GM18907 (cell line): ENCODE data around the gene GRIP2.

Experiments
- ATAC-seq: cut with Tn5 transposase; IDR thresholded peaks from one replicate; pipeline ENCODE4 v1.9.1; 2021; ENCODE audit warnings: mild to moderate bottlenecking, moderate library complexity; ENCODE audit not compliant: unreplicated experiment

Gene GRIP2

DNA sequence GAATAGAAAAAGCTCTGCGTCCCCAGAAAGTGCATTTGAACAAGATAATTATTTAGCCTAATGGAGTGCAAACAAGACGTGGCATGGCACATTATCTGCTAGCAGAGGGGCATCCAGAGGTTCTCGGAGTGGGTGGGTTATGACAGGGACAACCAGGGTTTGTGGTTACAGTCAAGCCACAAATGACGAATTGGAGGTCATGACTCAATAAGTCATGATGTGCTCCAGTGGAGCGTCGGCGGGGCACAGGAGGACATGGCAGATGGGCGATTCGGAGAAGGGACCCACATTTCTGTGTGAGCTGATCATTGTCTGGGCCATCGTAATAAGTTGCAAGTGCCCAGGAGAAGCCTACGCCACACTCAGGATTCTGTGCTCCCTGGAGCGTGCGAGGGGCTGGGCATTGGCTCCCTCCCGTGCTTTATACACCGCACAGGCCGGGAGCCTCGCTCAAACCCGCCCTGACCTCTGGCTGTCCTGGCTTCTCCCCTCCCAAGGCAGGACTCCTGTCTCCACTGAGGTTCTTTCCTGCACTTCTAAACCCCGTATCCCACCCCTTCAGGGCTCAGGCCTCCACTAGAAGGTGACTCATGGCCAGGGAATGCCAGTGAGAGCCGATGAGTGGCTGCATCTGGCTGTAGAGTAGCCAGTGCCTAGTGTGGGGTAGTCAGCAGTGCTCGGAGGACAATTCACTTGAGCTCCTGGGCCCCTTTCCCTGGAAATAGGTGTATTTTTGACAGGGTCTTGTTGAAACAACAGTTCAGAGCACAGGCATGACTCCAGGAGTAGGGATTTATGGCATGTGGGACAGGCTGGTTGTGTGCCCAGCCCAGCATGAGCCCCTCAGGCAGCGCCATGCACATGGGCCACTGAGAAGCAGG is 67.4 kb downstream of the GRIP2 start:
- ATAC-seq, result no peak

DNA sequence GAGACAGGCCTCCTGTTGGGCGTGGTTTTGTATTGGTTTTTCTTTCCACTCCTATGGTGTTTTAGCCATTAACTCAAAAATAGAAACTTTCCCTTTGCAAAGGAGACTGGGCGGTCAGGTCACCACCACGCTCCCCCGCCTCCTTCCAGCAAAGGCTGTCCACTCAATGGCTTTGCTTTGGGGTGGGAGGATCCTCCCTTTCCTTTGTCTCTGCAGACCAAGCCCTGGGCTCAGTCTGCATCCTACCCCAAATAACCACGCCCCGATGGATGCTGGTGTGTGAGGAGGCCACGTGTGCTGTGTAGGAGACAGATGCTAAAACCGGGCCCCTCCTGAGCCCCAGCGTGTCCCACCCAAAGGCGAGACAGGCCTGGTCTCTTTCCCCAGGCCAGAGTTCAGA is 68.5 kb downstream of the GRIP2 start:
- no peak for ATAC-seq

DNA sequence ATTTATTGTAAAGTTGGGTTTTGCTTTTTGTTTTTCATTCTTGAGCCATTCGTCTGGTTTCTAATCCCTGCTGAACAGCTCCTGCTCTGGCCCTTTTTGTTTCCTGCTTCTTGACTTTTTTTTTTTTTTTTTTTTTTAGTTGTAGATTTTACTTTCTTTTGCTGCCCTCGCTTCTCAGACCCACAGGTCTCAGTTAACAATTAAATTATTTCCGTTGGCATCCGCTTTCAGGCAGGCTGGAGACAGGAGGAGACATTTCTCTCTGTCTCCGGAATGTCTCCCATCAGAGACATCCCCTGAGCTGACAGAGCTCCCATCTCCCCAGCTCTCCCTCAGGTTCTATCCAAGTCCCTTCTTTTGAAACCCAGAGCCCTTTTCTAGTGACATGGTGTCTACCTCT is 69.1 kb downstream of the GRIP2 start:
- no peak for ATAC-seq

DNA sequence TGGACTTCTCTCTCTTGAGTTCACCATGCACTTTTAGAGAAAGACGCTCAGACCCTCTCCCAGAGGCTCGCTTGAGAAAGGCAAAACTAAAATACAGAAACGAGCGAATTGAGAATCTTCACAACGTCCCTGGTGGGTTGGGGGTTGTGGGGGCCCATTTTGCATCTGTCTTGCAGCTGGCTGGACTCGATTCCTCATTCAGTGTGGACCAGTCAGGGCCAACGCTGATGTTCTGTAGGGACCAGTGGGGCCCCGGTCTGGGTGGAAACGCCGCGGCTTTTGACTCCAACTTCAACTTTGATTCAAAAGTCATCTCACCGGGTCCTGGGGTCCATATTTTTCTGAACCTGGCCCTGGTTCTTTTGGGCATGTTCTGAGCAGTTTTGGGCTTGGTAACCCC is 69.7 kb downstream of the GRIP2 start:
- no peak for ATAC-seq

DNA sequence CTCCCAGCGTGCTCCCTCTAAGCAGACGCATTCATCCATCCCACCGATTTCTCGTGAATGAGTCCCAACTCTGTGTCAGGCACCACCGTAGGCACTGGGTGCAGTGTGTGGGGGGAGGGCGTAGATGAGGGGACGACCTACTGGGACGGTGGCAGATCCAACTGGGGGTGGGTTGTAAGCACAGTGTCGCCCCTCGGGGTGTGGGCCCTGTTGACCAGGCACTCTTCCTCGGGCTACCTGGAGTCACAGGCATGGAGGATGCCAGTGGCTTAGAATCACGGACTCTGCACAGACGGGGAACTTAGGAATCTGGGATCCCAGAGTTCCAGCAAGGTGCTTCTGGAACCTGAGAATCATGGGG is 71.5 kb downstream of the GRIP2 start:
- no peak for ATAC-seq

DNA sequence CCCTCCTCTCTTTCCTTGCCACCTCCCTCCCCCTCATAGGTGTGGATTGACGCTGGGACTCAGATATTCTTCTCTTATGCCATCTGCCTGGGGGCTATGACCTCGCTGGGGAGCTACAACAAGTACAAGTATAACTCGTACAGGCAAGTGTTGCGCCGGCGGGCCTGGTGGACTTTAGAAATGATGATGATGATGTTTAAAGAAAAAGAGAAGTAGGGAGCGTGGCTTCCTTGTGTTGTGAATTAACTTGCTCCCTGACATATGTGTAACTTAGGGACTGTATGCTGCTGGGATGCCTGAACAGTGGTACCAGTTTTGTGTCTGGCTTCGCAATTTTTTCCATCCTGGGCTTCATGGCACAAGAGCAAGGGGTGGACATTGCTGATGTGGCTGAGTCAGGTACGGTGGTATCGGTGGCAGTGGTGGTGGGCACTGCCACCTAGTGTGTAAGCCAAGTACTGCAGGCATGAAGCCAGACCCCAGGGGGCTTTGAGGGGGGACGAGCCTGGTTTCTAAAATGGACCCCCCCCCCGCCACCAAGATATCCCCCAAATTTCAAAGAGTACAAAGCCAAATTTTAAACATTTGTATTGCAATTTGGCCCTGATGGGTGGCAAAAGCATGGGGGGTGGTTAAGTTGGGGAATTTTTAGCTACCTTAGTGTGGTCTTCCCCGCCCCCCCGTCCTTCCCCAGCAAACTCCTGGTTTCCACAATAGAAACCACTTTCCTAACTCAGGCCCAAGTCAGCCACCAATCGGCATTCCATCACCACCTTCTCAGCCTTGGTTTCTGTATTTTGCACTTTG is 72.1 kb downstream of the GRIP2 start:
- ATAC-seq, result no peak

DNA sequence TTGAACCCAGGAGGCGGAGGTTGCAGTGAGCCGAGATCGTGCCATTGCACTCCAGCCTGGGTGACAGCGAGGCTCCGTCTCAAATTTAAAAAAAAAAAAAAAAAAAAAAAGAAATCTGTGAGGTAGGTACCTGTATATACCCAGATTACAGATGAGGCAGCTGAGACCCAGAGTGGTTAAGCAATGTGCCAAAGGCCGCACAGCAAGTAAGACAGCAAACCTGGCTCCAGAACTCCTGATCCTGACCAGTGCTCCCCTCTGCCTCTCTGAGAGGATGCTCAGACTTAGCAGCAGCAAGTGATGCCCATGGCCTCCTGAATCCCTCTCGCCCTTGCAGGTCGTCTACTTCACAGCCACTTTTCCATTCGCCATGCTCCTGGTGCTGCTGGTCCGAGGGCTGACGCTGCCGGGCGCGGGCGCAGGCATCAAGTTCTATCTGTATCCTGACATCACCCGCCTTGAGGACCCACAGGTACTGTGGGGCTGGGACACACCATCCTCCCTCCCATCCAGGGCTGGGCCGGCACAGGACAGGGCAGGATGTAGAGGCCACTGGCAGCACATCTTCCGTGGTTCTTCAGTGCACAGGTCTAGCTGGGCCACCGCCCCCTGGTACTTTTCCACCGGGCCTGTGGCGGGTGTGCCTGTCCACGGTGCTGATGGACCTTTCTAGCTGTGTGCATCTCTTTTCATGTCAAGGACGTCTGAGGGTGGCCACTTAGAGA is 73.8 kb downstream of the GRIP2 start:
- ATAC-seq, result no peak

DNA sequence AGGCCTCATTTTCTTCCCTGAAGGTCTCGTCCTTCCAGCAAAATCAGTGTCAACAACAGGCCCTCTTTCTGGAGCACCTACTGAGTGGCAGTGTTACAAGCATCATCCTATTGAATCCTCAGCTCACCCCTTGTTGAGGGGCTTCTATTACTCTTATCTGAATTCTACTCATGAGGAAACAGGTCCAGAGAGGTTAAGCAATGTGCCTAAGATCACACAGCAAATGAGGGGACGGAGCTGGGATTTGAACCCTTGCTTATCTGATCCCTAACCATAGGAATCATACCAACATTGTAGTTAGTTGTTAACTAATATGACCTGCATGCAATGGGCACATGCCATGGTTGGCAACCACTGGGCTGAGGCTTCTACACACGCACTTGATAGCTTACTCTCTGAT is 74.7 kb downstream of the GRIP2 start:
- no peak for ATAC-seq

DNA sequence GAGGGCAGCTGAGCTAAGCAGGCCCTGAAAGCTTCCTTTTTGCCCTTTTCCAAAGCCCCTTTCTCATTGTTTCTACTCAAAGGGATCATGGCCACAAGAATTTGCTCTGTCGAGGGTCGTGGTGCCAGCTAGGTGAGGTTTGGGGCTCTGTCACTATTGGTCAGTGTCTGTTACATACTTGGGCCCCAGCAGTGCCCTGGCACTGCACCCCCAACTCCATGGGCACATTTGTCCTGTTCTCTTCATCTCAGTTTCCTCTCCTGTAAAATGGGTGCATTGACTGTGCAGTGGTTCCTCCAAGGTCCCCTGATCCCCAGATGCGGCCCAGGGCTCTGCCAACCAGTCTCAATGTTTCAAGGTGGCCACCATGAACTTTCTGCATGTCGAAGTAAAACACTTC is 75.6 kb downstream of the GRIP2 start:
- ATAC-seq, result no peak

DNA sequence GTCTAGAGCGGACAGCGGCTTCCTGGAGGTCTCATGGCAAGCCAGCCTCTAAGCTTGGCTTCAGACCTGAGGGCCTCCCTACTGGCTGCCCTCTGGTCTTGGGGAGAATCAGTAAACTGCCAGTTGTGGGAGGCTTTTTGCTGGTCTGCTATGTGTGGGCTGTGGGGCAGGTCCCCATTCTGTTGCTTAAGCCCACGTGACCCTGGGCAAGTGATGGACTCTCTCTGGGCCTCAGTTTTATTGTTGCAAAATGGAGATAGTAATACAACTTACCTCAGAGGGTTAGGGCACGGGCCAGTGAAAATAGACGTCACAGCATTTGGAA is 76.0 kb downstream of the GRIP2 start:
- no peak for ATAC-seq

DNA sequence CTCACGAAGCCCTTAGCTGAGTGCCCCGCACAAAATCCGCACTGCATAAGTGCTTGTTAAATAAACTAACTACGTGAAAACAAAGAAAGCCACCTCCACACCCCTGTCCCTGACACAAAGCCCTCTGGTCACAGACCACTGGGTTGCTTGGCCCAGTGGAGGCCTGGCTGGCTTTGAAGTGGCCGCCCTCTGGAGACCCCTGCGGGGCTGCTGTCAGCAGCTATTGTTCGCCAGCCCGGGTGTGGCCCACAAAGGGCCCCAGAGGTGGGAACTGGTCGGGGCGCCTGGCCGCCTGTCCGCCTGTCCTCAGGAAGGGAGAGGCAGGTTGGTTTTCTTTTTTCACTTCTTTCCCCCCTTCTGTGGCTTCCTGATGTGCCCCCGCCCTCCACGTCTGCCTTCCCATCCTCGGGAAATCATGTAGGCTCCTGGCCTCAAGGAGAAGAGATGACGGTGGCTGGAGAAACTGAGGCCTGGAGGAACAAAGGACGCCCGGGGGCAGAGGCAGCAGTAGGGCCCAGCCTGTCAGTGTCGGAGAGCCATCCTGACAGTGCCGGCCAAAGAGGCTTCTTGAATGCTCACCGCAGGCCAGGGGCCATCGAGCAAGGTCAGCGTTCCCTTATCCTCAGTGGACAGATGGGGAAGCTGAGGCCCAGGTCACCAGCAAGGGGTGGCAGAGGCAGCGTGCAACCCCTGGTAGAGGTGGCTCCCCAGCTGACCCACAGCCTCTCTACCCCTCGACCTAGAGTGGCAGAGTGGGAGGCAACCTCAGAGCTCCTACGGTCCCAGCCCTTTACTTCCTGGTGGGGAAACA is 76.6 kb downstream of the GRIP2 start:
- ATAC-seq, result no peak

DNA sequence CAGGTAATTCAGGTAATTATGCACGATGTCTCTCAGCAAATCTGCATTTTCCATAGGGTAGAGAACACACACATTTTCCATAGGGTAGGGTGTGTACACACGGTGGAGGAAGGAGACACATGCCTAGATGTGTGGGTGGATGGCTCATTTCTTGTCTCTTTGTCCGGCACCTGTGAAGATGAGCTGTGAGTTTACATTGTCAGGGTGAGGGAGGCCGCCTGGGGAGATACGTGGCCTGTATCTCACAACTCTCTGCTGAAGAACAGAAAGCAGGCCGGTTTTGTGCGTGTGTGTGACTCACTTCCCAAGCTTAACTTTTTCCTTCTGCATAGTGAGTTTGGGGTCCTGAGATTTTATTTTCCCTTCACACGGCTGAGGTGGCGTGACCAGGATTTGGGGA is 77.4 kb downstream of the GRIP2 start:
- no peak for ATAC-seq

DNA sequence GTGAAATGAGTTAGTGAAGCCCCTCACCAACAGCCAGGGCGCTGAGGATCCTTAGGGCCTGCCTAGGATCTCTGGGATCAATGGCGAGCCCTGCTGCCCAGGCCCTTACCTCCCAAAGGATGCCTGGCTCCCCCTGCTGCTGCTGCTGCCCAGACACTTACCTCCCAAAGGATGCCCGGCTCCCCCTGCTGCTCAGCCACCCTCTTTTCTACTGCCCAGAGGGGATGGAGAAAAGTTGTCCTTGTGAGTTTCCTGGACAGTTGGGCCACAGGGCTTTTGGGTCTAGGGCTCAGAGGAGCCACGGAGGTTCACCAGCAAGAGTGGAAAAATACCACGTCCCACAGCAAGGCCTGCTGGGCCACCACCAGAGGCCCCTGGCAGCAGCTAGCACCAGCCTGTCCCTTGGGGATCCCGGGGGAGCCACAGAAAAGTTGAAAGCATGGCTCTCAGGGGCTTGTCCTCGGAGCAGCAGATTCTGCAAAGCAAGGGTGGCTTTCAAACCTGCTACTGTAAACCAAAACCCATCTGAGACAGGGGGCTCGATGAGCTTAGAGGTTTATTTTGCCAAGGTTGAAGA is 78.3 kb downstream of the GRIP2 start:
- ATAC-seq, result no peak

DNA sequence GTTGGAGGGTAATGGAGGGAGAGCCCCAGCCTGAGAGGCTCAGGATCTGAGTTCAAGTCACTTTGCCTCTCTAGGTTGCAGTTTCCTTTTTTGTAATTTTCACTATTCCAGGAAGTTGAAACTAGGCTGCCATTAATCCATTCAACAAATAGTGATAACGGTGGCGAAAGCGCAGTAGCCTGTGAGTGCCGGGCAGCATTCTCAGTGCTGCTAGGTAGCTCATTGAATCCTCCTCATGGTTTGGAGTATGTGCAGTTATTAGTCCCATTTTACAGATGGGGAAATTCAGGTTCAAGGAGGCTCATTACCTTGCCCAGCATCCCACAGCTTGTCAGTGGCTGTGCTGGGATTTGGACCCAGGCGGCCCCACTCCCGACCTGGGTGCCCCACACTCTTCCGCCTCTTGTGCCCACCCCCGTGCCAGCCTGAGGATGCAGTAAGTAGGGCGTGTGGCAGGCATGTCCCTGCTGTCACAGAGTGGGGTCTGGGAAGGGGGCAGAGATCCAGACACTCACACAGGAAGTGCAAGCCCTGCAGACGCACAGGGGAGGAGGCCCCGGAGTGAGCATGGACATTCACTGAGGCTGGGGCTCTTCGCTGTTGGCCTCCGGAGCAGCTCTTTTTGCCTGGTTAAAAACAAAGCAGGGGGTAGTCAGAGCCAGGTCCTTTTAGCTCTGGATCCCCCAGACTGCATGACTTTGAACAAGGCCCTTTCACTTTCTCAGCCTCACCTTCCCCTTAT is 79.0 kb downstream of the GRIP2 start:
- ATAC-seq, result no peak

DNA sequence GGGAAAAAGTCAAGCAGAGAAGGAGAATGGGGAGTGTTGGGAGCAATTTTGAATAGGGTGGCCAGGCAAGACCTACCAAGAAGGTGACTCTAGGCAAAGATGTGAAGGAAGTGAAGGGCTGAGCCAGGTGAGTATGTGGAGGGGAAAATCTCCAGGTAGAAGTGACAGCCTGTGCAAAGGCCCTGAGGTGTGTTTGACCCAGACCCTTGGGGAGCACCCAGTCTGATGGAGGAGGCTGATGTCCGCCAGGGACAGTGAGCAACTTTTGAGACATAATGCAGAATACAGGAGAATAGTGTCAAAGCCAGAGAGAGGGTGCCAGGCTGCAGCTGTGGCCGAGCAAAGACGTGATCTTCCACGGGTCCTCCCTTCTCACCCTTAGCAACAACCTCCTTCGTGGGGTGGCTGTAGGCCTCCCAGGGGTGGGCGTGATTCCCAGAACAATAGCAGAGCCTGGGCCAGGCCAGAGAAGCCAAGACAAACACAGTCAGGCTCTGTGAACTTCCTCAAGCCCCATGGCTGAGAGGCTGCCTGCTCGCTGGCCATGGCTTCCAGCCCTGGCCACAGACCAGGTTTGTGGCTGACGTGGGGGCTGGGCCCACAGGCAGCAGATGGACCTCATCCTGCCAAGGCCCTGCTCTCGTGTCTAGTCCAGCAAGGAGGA is 79.7 kb downstream of the GRIP2 start:
- ATAC-seq, result no peak

DNA sequence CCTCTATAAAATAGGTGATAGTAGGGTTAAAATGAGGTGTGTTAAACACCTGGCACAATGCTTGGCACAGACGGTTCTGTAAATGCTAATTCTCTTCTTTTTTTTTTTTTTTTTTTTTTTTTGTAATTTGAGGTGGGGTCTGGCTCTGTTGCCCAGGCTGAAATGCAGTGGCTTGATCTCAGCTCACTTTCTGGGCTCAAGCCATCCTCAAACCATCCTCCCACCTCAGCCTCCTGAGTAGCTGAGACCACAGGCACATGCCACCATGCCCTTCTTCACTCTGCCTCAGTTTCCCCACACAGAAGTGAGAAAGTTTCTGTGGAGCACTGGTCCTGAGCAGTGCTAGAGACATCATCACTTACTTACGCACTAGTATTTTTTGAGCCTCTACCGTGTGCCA is 80.4 kb downstream of the GRIP2 start:
- ATAC-seq, result no peak

DNA sequence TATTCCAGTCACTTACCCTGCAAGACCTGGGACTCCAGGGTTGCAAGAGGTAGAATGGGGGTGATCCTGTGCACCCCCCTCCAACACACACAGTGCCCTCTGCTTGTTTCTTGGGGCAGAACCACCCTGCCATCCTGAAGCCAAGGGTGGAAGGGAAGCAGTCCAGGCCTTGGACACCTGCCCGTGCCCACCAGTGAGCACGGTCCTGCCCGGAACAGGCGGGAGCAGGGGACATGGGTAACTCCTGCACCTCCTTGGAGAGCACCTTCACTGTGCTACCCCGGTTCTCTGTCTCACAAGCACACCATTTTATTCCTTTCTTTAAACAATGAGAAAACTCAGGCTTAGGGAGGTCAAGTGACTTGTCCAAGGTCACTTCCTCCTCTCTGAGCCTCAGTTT is 80.8 kb downstream of the GRIP2 start:
- no peak for ATAC-seq

DNA sequence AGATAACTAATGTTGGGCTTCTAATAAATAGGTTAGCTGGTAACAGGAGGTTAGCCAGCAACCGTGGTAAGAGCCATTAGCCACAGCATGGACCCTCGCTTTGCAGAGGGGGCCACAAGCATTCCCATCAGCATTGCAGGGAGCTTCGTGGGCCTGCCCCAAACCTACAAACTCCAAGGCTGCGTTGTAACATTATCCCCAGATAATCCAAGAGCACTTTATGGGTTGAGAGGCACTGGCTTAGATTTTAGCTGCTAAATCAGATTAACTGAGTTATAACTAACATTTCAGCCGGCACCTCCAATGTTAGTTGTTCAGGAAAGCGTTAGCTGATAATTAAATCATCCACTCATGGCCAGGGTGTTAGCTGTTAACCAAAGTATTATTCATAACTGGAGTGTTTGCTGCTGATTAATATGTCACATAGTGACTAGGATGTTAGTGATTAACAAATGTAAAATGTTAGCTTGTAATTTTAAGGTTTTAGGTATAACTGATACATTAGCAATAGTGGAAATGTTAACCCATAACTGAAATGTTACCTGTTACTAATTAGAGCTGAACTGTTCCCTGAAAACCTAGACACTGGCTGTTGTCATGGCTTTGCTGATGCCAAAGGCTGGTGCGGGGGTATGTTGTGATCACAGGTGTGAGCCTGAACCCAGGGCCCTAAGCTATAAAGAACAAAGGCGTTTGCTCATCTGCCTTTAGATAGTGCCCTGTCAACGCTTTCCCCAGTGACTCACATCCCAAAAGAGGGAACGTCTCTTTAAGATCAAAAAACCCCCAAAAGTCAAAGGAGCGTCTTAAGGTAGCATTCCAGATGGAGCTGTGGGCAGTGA is 81.5 kb downstream of the GRIP2 start:
- ATAC-seq, result peak; percentile 73

DNA sequence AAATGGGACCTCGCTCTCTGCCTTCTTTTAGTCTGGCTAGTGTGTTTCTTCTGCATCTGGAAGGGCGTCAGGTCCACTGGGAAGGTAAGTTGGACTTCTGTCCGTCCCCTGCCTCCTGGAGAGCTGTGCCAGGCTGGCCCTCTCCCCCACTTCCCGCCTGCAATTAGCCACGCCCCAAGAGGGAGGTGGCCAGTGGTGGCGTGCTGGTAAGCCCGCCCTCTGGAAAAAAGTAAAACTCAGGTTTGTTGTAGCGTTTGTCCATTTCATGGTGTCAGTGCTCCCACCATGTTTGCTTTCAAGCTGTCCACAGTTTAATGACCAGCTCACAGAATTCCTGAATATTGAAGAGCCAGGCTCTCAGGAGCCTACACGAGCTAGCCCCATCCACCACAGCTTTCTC is 82.1 kb downstream of the GRIP2 start:
- peak; percentile 6 for ATAC-seq
